ENCODE results near the gene PPM1L.

The PPM1L gene

DNA sequence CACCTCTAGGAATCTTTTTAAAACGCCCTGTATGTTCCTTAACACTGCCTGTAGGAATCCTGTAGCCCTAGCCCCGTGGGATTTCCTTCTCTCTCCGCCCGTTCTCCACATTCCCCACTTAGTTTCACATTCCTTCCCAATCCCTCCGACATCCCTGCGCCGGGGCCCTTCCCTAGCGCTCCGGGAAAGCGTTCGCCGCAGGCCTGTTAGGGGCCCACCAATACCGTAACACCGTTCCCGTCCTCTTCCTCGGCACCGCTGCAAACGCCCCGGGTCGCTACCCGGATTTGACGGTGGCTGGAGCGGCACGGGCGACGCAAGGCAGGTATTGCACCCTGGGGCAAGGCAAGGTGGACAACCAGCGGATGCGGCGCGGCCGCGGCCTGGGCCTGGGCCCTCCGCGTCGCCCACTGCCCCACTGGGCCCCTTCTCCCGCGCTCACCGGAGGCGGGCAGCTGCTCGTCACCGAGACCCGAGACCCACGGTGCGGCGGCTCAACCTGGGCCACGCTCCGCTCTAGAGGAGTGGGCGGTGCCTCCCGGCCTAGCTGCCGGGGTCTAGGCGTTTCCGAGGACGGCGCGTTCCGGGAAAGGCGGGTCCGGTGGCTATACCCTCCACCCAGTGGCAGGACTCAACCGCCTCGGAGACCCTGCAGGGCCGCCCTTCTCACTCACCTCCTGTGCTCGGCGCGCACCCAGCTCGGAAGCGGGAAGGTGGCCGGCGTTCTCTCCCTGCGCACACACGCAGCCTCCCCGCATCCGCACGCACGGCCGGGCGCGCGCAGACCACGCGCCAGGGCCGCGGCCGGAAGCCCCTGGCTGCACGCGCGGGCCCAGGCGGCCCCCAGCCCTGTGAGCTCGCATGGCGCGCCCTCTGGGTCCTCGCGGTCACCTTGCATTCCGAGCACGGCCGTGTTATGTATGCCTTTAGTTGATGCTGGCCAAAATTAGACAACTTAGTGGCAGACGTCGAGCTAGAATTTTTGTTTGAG is 348.8 kb downstream of the PPM1L start, which contains the start of gene B3GALNT1:
B3GALNT1 (minus strand) TSS at position 789 of the 991 bp plus-strand sequence. CDS start 18,595 bp downstream, outside the sequence.
- Histone ChIP-seq H3K4me2 (ENCODE audit: low read length) (no peak within 1 kb of the TSS), H3K36me3 (replicated peaks; ENCODE audit: low read depth, low read length) (no peaks in the 10 kb centered on the region), H3K27me3 (ENCODE audit: low read depth, low read length) (no peaks in the 10 kb centered on the region), H3K9ac (ENCODE audit: low read length) (no peak within 1 kb of the TSS), H3K9me3 (ENCODE audit: insufficient read depth, low read length) (no peaks in the 10 kb centered on the region), H3K79me2 (ENCODE audit: low read length) (no peaks in the 10 kb centered on the region), H2AFZ (ENCODE audit: low read depth, low read length) (no peak within 1 kb of the TSS), H3K27ac (ENCODE audit: low read length) (no peak within 1 kb of the TSS), H3K4me1 (ENCODE audit: low read length) (no peaks in the 10 kb centered on the region), H3K4me3 (ENCODE audit: low read length) (no peak within 1 kb of the TSS), H4K20me1 (ENCODE audit: insufficient read depth, low read length) (no peaks in the 10 kb centered on the region)
- no peak for TF ChIP-seq EZH2phosphoT487 (IDR thresholded peaks at IDR 0.05; ENCODE audit: low read depth)
- TF ChIP-seq, protein P1, sequence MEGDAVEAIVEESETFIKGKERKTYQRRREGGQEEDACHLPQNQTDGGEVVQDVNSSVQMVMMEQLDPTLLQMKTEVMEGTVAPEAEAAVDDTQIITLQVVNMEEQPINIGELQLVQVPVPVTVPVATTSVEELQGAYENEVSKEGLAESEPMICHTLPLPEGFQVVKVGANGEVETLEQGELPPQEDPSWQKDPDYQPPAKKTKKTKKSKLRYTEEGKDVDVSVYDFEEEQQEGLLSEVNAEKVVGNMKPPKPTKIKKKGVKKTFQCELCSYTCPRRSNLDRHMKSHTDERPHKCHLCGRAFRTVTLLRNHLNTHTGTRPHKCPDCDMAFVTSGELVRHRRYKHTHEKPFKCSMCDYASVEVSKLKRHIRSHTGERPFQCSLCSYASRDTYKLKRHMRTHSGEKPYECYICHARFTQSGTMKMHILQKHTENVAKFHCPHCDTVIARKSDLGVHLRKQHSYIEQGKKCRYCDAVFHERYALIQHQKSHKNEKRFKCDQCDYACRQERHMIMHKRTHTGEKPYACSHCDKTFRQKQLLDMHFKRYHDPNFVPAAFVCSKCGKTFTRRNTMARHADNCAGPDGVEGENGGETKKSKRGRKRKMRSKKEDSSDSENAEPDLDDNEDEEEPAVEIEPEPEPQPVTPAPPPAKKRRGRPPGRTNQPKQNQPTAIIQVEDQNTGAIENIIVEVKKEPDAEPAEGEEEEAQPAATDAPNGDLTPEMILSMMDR (IDR thresholded peaks at IDR 0.05; ENCODE audit: low read depth, low read length), result no peak

DNA sequence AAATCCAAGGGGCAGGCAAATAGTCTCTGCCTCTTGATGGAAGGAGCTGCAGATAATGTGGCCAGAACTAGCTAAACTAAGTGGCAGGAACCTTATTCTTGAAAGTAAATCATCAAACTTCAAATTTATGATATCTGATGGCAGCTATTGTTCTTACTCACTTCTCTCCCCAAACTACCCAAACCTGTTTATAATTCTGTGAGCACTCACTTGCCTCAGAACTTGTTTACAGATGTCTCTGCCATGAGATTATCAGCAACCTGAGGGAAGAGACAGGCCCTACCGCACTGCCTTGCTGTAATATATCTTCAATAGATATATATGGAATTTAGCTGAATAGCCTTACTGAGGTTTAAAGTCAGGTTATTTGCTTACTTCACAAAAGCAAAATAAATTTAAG is 351.3 kb downstream of the PPM1L start:
- H3K79me2 ChIP-seq (ENCODE audit: low read length), result no peaks in the 10 kb centered on the region
- TF ChIP-seq EZH2phosphoT487 (IDR thresholded peaks at IDR 0.05; ENCODE audit: low read depth), result no peak
- TF ChIP-seq, protein P1 (IDR thresholded peaks at IDR 0.05; ENCODE audit: low read depth, low read length), result no peak
- H3K27ac ChIP-seq (ENCODE audit: low read length), result no peak overlapping the region
- H3K4me1 ChIP-seq (ENCODE audit: low read length), result no peaks in the 10 kb centered on the region
- H3K4me2 ChIP-seq (ENCODE audit: low read length), result no peak overlapping the region
- no peak overlapping the region for H3K9ac ChIP-seq (ENCODE audit: low read length)
- H3K4me3 ChIP-seq (ENCODE audit: low read length), result no peak overlapping the region
- no peaks in the 10 kb centered on the region for H3K27me3 ChIP-seq (ENCODE audit: low read depth, low read length)
- no peaks in the 10 kb centered on the region; the same call in 1 of the 2 replicates for H3K9me3 ChIP-seq (ENCODE audit: insufficient read depth, low read length)
- H3K36me3 ChIP-seq (replicated peaks; ENCODE audit: low read depth, low read length), result no peaks in the 10 kb centered on the region
- H4K20me1 ChIP-seq (ENCODE audit: insufficient read depth, low read length), result no peaks in the 10 kb centered on the region
- H2AFZ ChIP-seq (ENCODE audit: low read depth, low read length), result no peak overlapping the region

DNA sequence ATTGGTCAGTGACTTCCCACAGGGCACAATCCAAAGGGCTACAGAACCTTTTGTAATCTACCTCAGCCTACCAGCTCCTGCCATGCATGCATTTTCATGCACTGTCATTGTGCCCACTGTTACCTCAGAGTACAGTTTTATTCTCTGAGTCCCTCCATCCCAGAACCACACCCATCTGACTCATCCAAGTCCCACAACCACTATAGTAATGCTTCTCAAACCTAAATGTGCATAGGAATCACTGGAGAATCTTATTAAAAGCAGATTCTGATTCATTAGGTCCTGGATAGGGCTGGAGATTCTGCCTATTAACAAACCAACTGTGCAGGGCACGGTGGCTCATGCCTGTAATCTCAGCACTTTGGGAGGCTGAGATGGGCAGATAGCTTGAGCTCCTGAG is 352.8 kb downstream of the PPM1L start:
- no peak overlapping the region for H3K27ac ChIP-seq (ENCODE audit: low read length)
- H3K9me3 ChIP-seq (ENCODE audit: insufficient read depth, low read length), result no peaks in the 10 kb centered on the region; the same call in 1 of the 2 replicates
- no peak overlapping the region for H3K4me2 ChIP-seq (ENCODE audit: low read length)
- H3K4me1 ChIP-seq (ENCODE audit: low read length), result no peaks in the 10 kb centered on the region
- H3K79me2 ChIP-seq (ENCODE audit: low read length), result no peaks in the 10 kb centered on the region
- no peaks in the 10 kb centered on the region for H3K27me3 ChIP-seq (ENCODE audit: low read depth, low read length)
- H3K4me3 ChIP-seq (ENCODE audit: low read length), result no peak overlapping the region
- no peak for TF ChIP-seq EZH2phosphoT487 (IDR thresholded peaks at IDR 0.05; ENCODE audit: low read depth)
- TF ChIP-seq, protein P1 (IDR thresholded peaks at IDR 0.05; ENCODE audit: low read depth, low read length), result no peak
- H4K20me1 ChIP-seq (ENCODE audit: insufficient read depth, low read length), result no peaks in the 10 kb centered on the region
- no peak overlapping the region for H2AFZ ChIP-seq (ENCODE audit: low read depth, low read length)
- H3K36me3 ChIP-seq (replicated peaks; ENCODE audit: low read depth, low read length), result no peaks in the 10 kb centered on the region
- H3K9ac ChIP-seq (ENCODE audit: low read length), result no peak overlapping the region

DNA sequence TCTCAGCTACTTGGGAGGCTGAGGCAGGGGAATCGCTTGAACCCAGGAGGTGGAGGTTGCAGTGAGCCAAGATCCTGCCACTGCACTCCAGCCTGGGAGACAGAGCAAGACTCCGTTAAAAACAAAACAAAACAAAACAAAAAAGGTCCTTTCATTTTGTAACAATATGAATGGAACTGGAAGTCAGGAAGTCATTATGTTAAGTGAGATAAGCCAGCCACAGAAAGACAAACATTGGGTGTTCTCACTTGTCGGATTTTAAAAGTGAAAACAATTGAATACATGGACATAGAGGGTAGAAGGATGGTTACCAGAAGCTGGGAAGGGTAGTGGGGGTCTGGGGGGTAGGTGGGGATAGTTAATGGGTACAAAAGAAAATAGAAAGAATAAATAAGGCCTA is 361.6 kb downstream of the PPM1L start:
- no peak overlapping the region for H2AFZ ChIP-seq (ENCODE audit: low read depth, low read length)
- H4K20me1 ChIP-seq (ENCODE audit: insufficient read depth, low read length), result no peaks in the 10 kb centered on the region
- TF ChIP-seq, protein P1 (IDR thresholded peaks at IDR 0.05; ENCODE audit: low read depth, low read length), result no peak
- no peak for TF ChIP-seq EZH2phosphoT487 (IDR thresholded peaks at IDR 0.05; ENCODE audit: low read depth)

More for the DNA sequence above, 361.6 kb downstream of the PPM1L start:
- no peaks in the 10 kb centered on the region for H3K36me3 ChIP-seq (replicated peaks; ENCODE audit: low read depth, low read length)
- no peak overlapping the region for H3K9ac ChIP-seq (ENCODE audit: low read length)
- H3K79me2 ChIP-seq (ENCODE audit: low read length), result no peaks in the 10 kb centered on the region
- no peak overlapping the region for H3K27ac ChIP-seq (ENCODE audit: low read length)
- H3K4me3 ChIP-seq (ENCODE audit: low read length), result no peak overlapping the region
- H3K4me2 ChIP-seq (ENCODE audit: low read length), result no peak overlapping the region
- no peaks in the 10 kb centered on the region for H3K27me3 ChIP-seq (ENCODE audit: low read depth, low read length)
- H3K9me3 ChIP-seq (ENCODE audit: insufficient read depth, low read length), result peaks cover 7% of the 10 kb centered on the region; the same call in 1 of the 2 replicates
- H3K4me1 ChIP-seq (ENCODE audit: low read length), result no peaks in the 10 kb centered on the region
